Spleen (tissue), 3 donors: ENCODE measurements around the gene MAP4K2.

Source experiments
- POLR2A ChIP-seq, 3 donors: fragments of 450-650 bp; IDR thresholded peaks; one replicate each; pipeline ENCODE4 v1.5.1; 2017; ENCODE audit warnings: antibody characterized with exemption in 3 of 3, mild to moderate bottlenecking in 1 of 3
- POLR2AphosphoS5 ChIP-seq, 3 donors: sonication (generic); formaldehyde crosslinking; IDR thresholded peaks; one replicate each; pipeline ENCODE4 v1.5.1; 2017; ENCODE audit warnings: antibody characterized with exemption in 3 of 3

GRCh38 chr11:64809781-64810241, 6.8 kb upstream of the MAP4K2 start:
- TF ChIP-seq POLR2AphosphoS5 (IDR thresholded peaks at IDR 0.05) (no peak), POLR2A (IDR thresholded peaks at IDR 0.05) (no peak)
